ENCODE results near the gene MAP6.
A peak's percentile ranks its signal among the peaks of the same experiment; 100 is the strongest.

Gene MAP6

GRCh38 chr11:75576017-75576416, 92.8 kb downstream of the MAP6 start:
- TF ChIP-seq CSRNP3 (CRISPR knock-in tag; IDR thresholded peaks at IDR 0.05): no peak
- TF ChIP-seq PPARA (CRISPR knock-in tag; IDR thresholded peaks at IDR 0.05; ENCODE audit: borderline replicate concordance): no peak
- TF ChIP-seq ARNTL (CRISPR knock-in tag; IDR thresholded peaks at IDR 0.05; ENCODE audit: borderline replicate concordance, low read depth): no peak
- no peak for TF ChIP-seq SNAI2 (CRISPR knock-in tag; IDR thresholded peaks at IDR 0.05)
- no peak for TF ChIP-seq ESRRG (CRISPR knock-in tag; IDR thresholded peaks at IDR 0.05)
- TF ChIP-seq TCF4 (CRISPR knock-in tag; IDR thresholded peaks at IDR 0.05; ENCODE audit: borderline replicate concordance): no peak
- TF ChIP-seq ISL1 (CRISPR knock-in tag; IDR thresholded peaks at IDR 0.05): no peak
- no peak for TF ChIP-seq POU6F1 (CRISPR knock-in tag; IDR thresholded peaks at IDR 0.05; ENCODE audit: borderline replicate concordance, low read depth)
- no peak for TF ChIP-seq ZFP30 (CRISPR knock-in tag; IDR thresholded peaks at IDR 0.05)
- TF ChIP-seq ZFP3 (CRISPR knock-in tag; IDR thresholded peaks at IDR 0.05): no peak
- no peak for TF ChIP-seq BACH2 (CRISPR knock-in tag; IDR thresholded peaks at IDR 0.05; ENCODE audit: borderline replicate concordance)
- TF ChIP-seq GLIS3 (CRISPR knock-in tag; IDR thresholded peaks at IDR 0.05): no peak
- TF ChIP-seq CREB5 (CRISPR knock-in tag; IDR thresholded peaks at IDR 0.05; ENCODE audit: low read depth): no peak
- no peak for TF ChIP-seq TOX (CRISPR knock-in tag; IDR thresholded peaks at IDR 0.05; ENCODE audit: borderline replicate concordance)
- TF ChIP-seq PATZ1 (CRISPR knock-in tag; IDR thresholded peaks at IDR 0.05; ENCODE audit: borderline replicate concordance): no peak
- ATAC-seq: no peak

- ATAC-seq: peak; percentile 45
- no peak for TF ChIP-seq CSRNP3 (CRISPR knock-in tag; IDR thresholded peaks at IDR 0.05)
- no peak for TF ChIP-seq TCF4 (CRISPR knock-in tag; IDR thresholded peaks at IDR 0.05; ENCODE audit: borderline replicate concordance)
Observed at GRCh38 chr11:75574698-75575602, 93.9 kb downstream of the MAP6 start.

- no peak for ATAC-seq
- TF ChIP-seq ZFP3 (CRISPR knock-in tag; IDR thresholded peaks at IDR 0.05): no peak
- no peak for TF ChIP-seq ZC3H10 (CRISPR knock-in tag; IDR thresholded peaks at IDR 0.05)
- TF ChIP-seq ZNF565 (CRISPR knock-in tag; conservative IDR thresholded peaks at IDR 0.05; ENCODE audit: low read depth): no peak
- TF ChIP-seq SNAI2 (CRISPR knock-in tag; IDR thresholded peaks at IDR 0.05): no peak
- TF ChIP-seq OSR1 (CRISPR knock-in tag; IDR thresholded peaks at IDR 0.05): no peak
- no peak for TF ChIP-seq GLIS3 (CRISPR knock-in tag; IDR thresholded peaks at IDR 0.05)
- TF ChIP-seq PATZ1 (CRISPR knock-in tag; IDR thresholded peaks at IDR 0.05; ENCODE audit: borderline replicate concordance): no peak
- no peak for TF ChIP-seq ZNF70 (CRISPR knock-in tag; IDR thresholded peaks at IDR 0.05)
- no peak for TF ChIP-seq ARNTL (CRISPR knock-in tag; IDR thresholded peaks at IDR 0.05; ENCODE audit: borderline replicate concordance, low read depth)
- TF ChIP-seq TOX (CRISPR knock-in tag; IDR thresholded peaks at IDR 0.05; ENCODE audit: borderline replicate concordance): no peak
- TF ChIP-seq CREB5 (CRISPR knock-in tag; IDR thresholded peaks at IDR 0.05; ENCODE audit: low read depth): no peak
- TF ChIP-seq CSDC2 (CRISPR knock-in tag; IDR thresholded peaks at IDR 0.05): no peak
- TF ChIP-seq POU6F1 (CRISPR knock-in tag; IDR thresholded peaks at IDR 0.05; ENCODE audit: borderline replicate concordance, low read depth): no peak
- TF ChIP-seq ZNF8 (CRISPR knock-in tag; IDR thresholded peaks at IDR 0.05): no peak
- TF ChIP-seq ZFP30 (CRISPR knock-in tag; IDR thresholded peaks at IDR 0.05): no peak
Observed at GRCh38 chr11:75572744-75573143, 96.1 kb downstream of the MAP6 start.

Measured in SK-N-SH treated with all-trans-retinoic acid at 6 μM for 48 hours (cell line).